Caki2 (cell line): Measurements from ENCODE around the gene HSPG2. TPM values are rescaled to one million over a fixed set of nuclear protein-coding genes. Genes with fewer than 3 reads are reported as not detected.

Source experiments
- DNase-seq: peaks from one replicate; pipeline ENCODE4 v3.0.0-alpha.2; 2015; ENCODE audit warnings: low read depth
- in situ Hi-C: cut with HindIII; loops from 2 replicates; pipeline ENCODE4 v1.10.0; 2016; ENCODE audit warnings: low sequenced_read_pairs, low pct_unique_long_range_greater_than_20kb, mixed read lengths
- total RNA-seq: library from RNA; depleted of rRNA; stranded (reverse); fragments of >200 nt; shearing (Covaris generic); gene quantifications from 2 replicates; pipeline ENCODE4 v1.2.3, GENCODE V29; 2014; ENCODE audit warnings: low replicate concordance

The HSPG2 gene
- total RNA-seq, 1 experiment from 2014 or later: 80.2 TPM

DNA sequence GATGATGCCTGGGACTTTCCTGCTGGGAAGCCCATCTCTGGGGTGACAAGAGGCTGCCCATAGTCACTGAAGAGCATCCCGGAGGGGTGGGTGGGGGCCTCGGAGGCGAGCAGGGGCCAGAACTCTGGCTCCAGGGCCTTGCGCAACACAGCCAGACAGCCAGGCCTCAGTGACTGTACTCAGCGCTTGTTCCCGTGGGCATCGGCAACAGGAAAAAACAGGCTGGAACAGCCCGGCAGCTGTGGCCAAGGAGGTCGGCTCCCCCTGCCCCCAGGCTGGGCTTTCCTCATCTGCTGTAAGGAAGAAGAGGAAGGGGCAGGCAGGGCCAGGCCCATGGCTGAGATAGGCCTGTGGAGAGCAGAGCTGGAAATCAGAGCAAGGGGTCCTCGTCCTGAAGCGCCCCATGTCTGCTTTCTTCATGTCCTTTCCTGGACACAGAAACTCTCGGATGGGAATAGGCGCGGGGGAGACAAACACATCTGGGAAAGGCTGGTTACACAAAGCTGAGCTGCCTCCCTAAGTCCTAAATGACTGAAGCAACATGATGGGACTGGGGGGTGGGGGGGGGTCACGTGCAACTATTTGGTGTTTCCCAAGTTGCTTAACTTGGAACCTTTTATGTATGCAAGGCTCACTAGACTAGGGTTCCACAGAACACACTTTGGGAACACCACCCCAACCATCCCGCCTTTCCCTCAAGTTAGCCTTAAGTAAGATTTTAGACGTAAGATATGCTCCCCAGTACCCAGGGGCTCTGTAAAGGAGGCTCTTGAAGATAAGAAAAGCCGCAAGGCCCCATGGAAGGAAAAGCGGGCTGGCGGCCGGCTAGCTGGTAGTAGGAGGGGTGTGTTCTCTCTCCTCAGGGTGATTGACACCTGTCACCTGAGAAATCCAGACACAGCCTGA lies 30.7 kb downstream of the HSPG2 start:
- DNase-seq: no peak
- in situ Hi-C loops: no loop called here

DNA sequence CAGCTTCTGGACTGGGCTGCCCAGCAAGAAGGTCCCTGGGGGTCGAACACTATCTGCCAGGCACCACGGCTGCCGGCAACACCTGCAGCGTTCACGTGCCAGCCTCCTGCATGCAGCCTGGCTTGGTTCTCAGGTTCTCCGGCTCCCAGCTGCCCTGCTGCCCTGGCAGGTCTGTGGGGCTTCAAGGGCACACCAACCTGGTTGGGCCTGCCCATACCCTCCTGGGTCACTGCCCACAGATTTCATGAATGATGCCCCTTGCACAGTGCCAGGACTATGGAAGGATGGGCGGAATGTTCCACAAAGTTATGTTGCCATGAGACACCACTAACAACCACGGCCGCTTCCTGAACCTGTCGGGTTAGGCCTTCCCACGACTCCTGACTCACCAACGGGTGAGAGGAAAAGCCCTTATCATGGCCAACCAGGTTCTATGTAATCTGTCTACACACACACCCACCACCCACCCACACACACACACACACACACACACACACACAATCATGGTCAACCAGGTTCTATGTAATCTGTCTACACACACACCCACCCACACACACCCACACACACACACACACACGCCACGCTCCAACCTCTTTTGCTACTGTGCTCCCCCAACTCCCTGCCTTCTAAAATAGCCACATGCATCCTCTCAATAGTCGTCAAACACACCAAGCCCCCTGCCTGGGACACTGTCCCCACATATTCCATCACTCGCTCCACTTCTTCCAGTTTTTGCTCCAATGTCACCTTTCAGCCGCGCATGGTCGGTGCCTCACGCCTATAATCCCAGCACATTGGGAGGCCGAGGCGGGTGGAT lies 32.2 kb downstream of the HSPG2 start:
- in situ Hi-C loops: no loop called here
- DNase-seq: peak; percentile 62

DNA sequence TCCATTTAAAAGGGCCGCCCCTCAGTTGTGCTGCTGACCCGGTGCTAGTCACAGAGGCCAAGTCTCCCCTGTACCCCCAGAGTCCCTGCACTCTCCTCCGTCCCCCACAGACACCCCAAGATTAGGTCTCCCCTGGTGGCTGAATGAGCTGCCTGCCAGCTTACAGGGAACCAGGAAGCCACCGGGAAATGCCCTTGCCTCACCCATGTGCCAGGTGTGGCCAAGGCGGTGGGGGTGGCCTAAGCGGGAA lies 32.7 kb downstream of the HSPG2 start:
- in situ Hi-C loops: no loop called here
- DNase-seq: no peak

DNA sequence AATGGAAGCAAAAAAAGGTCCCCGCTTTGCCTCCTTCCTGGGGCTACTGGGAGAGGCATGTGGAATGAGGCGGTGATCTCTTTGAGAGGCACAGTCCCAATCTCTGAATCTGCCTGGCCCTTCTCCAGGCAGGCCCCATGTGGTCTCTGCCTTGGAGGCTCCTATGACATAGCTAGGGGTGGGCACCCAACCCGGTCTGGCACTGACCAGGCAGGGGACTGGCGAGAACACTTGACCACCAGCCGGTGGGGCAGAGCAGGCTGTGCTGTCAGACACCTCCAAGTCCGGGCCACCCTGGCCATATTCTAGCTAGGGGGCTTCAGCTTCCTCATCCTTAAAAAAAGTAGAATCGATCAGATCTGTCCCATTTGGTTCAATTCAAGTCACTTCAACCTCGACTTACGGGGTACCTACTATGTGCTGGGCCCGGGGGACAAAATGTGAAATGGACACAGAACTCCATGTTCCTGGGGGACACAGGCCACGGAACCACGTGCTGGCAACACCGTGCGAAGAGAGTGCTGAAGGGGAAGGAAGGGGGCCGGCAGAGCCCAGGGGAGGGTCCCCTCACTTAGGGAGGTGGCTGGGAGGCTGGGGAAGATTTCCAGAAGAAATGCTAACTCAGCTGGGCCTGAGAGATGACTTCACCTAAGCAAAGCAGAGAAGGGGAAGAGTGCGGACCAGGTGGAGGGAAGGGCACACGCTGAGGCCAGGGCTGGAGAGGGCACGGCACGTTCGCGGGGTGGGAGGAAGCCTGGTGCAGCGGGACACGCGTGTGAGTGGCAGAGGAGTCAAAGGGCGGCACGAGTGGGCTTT lies 33.3 kb downstream of the HSPG2 start:
- DNase-seq: no peak
- in situ Hi-C loops: no loop called here

DNA sequence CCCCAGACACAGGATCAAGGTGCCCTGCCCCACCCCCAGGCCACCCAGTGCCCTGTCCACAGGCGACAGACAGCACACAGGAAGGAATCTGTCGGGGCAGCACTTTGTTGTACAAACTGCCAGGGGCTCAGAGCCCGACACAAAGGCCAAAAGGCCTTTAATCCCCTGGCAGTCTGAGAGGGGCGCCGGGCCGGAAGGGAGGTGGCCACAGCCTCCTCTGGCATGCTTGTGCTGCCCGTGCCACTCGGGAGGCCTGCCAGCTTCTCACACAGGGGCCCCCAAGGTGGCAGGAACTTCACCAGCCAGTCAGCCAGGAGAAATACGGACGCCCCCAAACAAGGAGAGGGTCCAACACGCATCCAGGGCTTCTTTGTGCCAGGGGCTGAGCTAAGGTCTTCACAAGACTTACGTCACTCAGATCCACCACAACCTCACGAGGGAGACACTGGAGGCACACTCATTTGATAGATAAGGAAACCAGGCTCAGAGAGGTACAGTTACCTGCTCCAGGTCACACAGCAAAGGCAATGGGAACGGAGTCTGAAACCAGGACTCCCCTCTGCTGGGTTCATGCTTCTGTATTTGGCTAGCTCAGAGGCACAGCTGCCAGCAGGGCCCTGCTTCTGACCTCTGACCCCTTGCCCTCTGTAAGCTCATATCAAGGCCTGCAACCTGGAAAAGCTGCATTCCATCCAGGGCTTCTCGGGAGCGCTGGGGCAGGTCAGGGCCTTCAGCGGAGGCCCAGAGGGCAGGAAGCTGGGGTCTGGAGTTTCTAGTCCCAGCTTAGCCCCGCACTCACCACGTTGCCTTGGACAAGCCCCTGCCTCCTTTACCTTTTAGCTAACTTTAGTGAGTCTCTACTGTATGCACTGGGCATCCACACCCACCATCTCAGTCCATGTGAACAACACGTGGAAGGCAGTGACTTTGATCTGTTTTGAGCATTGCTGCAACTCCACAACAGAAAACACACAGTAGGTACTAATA lies 34.8 kb downstream of the HSPG2 start:
- DNase-seq: no peak
- in situ Hi-C loops: no loop called here

DNA sequence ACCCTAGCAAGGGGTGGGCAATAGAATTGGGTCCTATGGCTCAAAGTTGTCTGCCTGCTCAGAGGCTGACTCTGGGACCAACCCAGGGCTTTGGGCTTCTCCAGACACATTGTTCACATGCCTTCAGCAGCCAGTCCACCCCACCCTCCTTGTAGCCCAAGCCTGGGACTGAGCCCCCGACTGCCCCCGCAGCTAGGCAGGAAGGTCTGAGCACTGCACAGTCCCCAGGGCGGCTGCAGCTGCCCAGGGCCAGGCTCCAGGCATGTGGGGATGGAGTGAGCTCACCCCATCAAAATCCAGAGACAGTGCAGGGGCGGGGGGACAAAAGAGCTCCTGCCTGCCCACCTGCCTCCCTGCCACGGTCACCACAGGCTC lies 35.6 kb downstream of the HSPG2 start:
- in situ Hi-C loops: no loop called here
- no peak for DNase-seq

DNA sequence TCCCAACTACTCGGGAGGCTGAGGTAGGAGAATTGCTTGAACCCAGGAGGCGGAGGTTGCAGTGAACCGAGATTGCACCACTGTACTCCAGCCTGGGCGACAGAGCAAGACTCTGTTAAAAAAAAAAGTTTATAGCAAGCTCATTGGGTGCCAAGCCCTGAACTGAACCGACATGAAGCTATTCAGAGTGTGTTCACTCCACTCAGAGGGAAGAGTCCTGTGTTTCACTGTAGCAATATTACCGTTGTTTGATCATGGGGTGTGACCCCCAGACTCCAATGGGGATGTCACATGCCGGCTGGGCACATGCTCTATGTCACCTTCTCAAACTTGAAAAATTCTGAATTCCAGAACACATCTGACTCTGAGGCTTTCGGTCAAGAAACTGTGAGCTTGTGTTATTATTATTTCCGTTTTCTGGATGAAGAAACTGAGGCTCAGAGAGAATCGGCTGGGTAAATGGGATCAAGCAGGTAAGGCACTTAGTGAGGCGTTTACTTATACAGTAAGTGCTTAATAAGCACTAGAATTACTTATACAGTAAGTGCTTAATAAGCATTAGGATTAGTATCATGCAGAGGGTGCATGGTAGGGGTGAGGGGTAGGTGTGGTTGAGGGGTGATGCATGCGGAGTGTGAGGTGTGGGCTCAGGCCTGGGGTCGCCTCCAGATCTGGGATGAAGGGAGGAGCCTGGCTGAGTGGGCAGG lies 36.2 kb downstream of the HSPG2 start:
- in situ Hi-C loops: no loop called here
- DNase-seq: no peak

DNA sequence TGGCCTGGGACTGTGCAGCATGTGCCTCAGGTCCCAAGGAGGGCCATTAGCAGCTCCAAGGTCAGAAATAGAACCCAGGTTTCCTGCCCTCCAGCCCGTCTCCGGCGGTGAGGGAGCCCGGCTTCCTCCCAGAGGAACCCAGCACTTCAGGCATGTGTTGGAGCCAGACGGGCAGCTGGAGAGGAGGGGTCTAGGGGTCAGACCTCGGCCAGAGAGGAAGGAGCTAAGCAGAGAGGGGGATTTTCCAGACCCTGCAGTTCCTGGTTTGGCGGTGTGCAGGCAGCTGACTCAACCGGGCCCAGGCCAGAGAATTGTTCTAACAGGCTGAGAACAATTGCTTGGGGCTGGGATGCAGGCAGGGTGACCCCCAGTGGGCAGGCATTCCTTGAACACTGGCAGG lies 37.1 kb downstream of the HSPG2 start:
- no peak for DNase-seq
- in situ Hi-C loops: no loop called here

DNA sequence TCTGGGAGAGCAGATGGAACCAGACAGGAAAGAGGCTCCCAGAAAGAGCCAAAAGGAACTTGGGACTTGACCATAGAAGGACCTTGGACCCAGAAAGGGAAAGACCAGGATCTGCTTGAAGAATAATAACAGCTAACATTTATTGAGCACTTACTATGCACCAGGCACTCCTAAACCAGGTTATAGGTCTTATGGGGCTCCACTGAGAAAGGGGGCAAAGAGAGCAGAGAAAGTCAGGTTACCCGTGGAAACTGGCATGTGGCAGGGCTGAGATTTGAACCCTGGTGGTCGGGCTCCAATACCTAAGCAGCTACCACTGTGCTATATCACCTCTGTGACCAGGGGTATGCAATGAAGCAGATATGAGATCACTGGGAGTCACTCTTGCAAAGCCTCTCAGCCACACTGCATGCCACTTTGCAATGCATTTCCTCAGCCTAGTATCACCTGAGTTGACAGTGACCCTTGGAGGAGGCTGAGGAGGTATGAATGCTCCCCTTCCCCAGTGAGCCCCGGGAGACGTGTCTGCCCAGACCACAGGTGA lies 37.8 kb downstream of the HSPG2 start:
- DNase-seq: no peak
- in situ Hi-C loops: no loop called here

DNA sequence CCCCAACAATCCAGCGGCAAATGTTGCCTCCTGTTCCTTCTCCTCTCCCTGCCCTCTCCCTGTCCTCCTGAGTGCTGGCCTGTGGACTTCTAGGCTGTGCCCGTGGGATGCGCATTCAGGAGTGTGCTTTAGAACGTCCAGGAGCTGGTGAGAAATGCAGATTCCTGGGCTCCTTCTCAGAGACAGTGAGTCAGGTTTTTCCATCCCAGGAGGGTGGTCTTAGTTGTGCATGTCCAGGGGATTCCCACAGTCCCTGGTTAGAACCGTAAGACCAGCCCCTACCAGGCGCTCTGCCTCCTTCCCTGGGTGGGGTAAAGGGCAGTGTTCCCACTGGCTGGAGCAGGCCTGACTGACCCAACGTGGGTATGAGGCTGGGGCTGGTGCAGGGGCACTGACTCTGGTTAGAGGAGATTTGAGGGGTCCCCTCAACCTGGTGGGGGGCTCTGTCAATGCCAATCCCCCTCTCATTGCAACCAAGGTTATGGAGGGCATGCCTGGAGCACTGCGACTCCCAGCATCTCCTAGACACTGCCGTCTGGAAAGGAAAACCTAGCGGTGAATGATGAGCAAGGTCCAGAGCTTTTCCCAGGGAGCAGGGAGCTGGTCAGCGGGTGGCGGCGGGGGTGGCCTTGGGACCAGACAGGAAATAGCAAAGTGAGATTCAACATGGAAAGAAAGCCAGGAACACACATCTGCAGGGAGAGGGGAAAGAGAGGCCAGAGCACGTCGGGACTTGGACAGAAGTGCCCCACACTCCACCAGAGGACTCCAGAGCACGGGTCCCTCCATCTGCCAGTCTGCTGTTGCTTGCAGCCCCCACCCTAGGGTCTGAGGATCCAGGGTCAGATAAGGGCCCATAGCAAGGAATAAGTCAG lies 38.5 kb downstream of the HSPG2 start:
- no peak for DNase-seq
- in situ Hi-C loops: no loop called here

DNA sequence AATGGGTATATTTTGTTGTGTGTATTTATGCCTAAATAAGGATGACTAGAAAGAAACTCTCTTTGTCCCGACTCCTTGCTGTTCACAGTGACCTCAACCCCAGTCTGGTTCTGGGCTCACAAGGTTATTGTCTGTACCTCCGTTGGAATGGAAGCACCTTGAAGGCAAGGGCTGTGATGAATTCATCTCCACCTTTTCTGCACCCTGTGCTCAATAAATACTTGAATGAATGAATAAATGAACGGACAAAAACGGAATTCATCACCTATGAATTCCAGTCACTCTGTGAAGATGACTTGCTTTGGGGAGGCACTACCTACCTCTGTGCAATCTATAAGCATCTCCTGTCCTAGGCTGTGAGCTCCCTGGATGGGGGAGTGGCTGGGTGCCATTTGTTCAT lies 39.3 kb downstream of the HSPG2 start:
- in situ Hi-C loops: no loop called here

DNA sequence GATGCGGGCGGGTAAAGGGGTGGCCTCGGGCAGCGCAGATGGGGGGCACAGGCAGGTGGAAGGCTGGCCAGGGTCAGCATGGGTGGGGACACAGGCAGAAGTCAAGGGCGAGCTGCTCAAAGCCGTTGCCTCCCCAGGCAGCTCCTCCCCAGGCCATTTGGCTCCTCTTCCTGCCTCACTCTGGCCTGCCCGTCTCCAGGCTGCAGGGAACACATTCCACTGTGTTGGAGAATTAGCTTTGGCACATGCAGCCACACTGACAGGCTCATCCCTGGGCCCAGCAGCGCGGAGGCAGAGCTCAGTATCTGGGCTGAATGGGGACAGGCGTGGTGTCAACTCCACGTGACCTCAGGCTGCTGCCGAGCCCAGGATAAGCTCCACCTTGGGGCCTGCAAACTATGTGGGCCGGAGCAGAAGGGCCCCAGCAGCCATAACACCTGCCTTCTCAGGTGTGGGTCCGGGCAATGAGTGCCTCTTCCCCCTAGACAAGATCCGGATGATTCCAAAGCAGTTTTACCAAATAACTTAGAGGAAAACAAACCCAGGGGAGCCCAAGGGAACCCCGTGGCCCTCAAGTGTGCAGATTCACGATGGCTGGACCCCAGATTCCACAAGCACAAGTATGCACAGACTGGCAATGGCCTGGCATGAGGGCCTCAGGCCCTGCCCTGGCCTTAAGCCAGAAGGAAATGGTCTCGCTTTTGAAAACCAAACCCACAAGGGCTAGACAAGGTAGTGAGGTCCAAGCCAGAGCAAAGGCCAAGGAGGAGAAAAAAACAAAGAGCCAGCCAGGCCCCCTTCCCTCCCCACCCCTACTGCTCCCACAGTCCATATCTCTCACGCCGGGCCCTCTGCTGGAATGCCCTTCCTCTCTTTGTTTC lies 40.2 kb downstream of the HSPG2 start:
- no peak for DNase-seq

More for the DNA sequence above, 39.3 kb downstream of the HSPG2 start:
- no peak for DNase-seq

DNA sequence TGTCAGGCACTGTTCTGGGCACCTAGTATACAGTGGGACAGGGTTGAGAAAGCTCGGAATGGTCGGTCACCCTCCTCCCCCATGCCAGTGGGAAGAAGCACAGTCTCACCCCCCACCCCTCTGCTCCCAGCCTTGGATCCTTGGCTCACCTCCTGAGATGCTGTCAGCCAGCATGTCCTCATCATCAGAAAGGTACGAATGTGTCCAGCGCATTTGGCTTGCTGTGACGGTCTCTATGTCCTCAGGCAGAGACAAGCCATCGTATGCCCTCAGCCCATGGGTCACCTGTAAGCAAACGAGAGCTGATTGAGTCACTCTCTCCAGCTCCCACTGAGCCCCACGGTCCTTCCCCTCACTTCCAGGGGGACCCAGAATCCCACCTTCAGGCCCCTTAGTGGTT lies 41.1 kb downstream of the HSPG2 start:
- in situ Hi-C loops: no loop called here

More for the DNA sequence above, 40.2 kb downstream of the HSPG2 start:
- in situ Hi-C loops: no loop called here

DNA sequence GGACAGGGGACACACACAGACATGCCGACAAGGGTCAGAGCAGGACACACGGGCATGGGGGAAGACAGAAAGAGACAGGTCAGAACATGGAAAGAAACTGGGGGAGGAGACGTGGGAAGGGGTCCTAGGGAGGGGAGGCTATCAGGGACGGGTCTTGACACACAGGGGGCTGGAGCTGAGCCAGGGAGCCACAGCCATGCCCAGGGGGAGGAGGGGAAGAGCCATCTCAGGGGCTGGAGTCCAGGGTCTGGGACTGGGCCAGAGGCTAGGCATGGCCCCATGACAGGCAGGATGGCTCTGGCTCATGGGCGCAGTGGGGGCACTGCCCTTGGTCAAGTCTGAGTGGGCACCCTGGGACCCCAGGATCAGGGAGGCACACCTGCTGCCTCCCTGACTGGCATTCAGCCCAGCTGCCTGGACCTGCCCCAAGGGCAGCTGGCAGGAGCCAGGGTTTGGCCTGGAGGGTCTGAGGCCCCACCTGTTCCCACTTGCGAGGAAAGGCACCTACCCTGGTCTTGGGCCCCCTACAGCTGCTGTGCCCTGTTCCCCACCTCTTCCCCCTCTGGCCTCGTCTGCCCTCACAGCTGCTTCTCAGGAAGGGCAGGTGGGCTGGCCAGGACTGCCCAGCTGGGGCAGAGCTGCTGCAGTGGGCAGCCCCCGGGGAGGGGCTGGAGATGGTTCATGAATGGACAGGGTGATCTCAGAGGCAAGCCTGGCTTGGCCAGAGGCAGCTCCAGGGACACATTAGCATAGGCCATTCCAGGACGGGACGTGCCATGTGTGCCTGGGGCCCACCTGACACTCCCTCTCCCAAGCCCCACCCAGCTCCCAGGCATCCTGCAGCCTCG lies 42.9 kb downstream of the HSPG2 start:
- no peak for DNase-seq
- in situ Hi-C loops: no loop called here

More for the DNA sequence above, 41.1 kb downstream of the HSPG2 start:
- no peak for DNase-seq
